ENCODE data around the gene SNX19.

Gene SNX19

GRCh38 chr11:130872513-130872912 lies 43.8 kb downstream of the SNX19 start:
- Histone ChIP-seq H3K4me1 (ENCODE audit: insufficient read depth, insufficient read length) (no peaks in the 10 kb centered on the region), H3K9me3 (ENCODE audit: insufficient read depth, low read length) (no peaks in the 10 kb centered on the region), H3K4me3 (ENCODE audit: insufficient read length, low read depth) (no peak overlapping the region), H3K9ac (ENCODE audit: insufficient read length, low read depth) (no peak overlapping the region), H3K27me3 (ENCODE audit: insufficient read depth, insufficient read length) (no peaks in the 10 kb centered on the region), H3K36me3 (ENCODE audit: insufficient read depth, insufficient read length, low read length) (peaks cover 45% of the 10 kb centered on the region)
- TF ChIP-seq SUZ12 (IDR thresholded peaks at IDR 0.05; ENCODE audit: extremely low read depth, insufficient read depth, insufficient read length) = no peak
- no peak for TF ChIP-seq ZNF274 (IDR thresholded peaks at IDR 0.05; ENCODE audit: low read depth, low read length)
- TF ChIP-seq YY1 (IDR thresholded peaks at IDR 0.05; ENCODE audit: insufficient read depth, insufficient read length) = no peak
- no peak for DNase-seq (ENCODE audit: low read depth, low spot score)

GRCh38 chr11:130872102-130872501 lies 44.2 kb downstream of the SNX19 start:
- Histone ChIP-seq H3K9ac (ENCODE audit: insufficient read length, low read depth) (no peak overlapping the region), H3K4me3 (ENCODE audit: insufficient read length, low read depth) (no peak overlapping the region), H3K27me3 (ENCODE audit: insufficient read depth, insufficient read length) (no peaks in the 10 kb centered on the region), H3K36me3 (ENCODE audit: insufficient read depth, insufficient read length, low read length) (peaks cover 41% of the 10 kb centered on the region), H3K4me1 (ENCODE audit: insufficient read depth, insufficient read length) (no peaks in the 10 kb centered on the region), H3K9me3 (ENCODE audit: insufficient read depth, low read length) (no peaks in the 10 kb centered on the region)
- no peak for DNase-seq (ENCODE audit: low read depth, low spot score)
- TF ChIP-seq YY1 (IDR thresholded peaks at IDR 0.05; ENCODE audit: insufficient read depth, insufficient read length) = no peak
- TF ChIP-seq ZNF274 (IDR thresholded peaks at IDR 0.05; ENCODE audit: low read depth, low read length) = no peak
- TF ChIP-seq SUZ12 (IDR thresholded peaks at IDR 0.05; ENCODE audit: extremely low read depth, insufficient read depth, insufficient read length) = no peak

DNA sequence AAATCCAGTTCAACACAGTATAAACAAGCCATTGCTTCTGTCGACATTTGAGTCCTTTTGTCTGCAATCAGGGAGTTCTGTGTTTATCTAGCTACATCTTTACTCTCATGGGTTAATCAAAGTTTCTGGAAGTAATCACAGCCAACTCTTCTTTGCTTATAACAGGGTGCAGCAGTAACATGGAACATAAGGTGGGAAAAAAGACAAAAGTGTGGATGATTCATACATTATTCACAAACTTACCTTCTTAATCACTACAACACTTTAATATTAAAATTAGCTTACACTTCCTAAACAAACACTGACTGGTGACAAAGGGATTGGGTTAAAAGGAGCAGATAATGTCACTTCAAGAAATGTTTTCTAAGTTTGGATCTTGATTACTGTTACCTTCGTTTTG lies 44.7 kb downstream of the SNX19 start:
- TF ChIP-seq YY1 (IDR thresholded peaks at IDR 0.05; ENCODE audit: insufficient read depth, insufficient read length) = no peak
- TF ChIP-seq ZNF274 (IDR thresholded peaks at IDR 0.05; ENCODE audit: low read depth, low read length) = no peak
- no peak for TF ChIP-seq SUZ12 (IDR thresholded peaks at IDR 0.05; ENCODE audit: extremely low read depth, insufficient read depth, insufficient read length)
- no peaks in the 10 kb centered on the region for H3K9me3 ChIP-seq (ENCODE audit: insufficient read depth, low read length)
- no peak overlapping the region for H3K9ac ChIP-seq (ENCODE audit: insufficient read length, low read depth)
- H3K36me3 ChIP-seq (ENCODE audit: insufficient read depth, insufficient read length, low read length) = peaks cover 36% of the 10 kb centered on the region
- no peaks in the 10 kb centered on the region for H3K4me1 ChIP-seq (ENCODE audit: insufficient read depth, insufficient read length)
- H3K27me3 ChIP-seq (ENCODE audit: insufficient read depth, insufficient read length) = no peaks in the 10 kb centered on the region
- no peak overlapping the region for H3K4me3 ChIP-seq (ENCODE audit: insufficient read length, low read depth)
- DNase-seq (ENCODE audit: low read depth, low spot score) = no peak

GRCh38 chr11:130868721-130869390 lies 47.4 kb downstream of the SNX19 start:
- no peak overlapping the region for H3K4me3 ChIP-seq (ENCODE audit: insufficient read length, low read depth)
- TF ChIP-seq YY1 (IDR thresholded peaks at IDR 0.05; ENCODE audit: insufficient read depth, insufficient read length) (no peak), ZNF274 (IDR thresholded peaks at IDR 0.05; ENCODE audit: low read depth, low read length) (no peak), SUZ12 (IDR thresholded peaks at IDR 0.05; ENCODE audit: extremely low read depth, insufficient read depth, insufficient read length) (no peak)
- H3K9ac ChIP-seq (ENCODE audit: insufficient read length, low read depth) = no peak overlapping the region
- no peaks in the 10 kb centered on the region for H3K27me3 ChIP-seq (ENCODE audit: insufficient read depth, insufficient read length)
- H3K4me1 ChIP-seq (ENCODE audit: insufficient read depth, insufficient read length) = peaks cover 7% of the 10 kb centered on the region
- H3K36me3 ChIP-seq (ENCODE audit: insufficient read depth, insufficient read length, low read length) = peaks cover 16% of the 10 kb centered on the region
- no peak for DNase-seq (ENCODE audit: low read depth, low spot score)
- H3K9me3 ChIP-seq (ENCODE audit: insufficient read depth, low read length) = no peaks in the 10 kb centered on the region

GRCh38 chr11:130868086-130868710 lies 48.1 kb downstream of the SNX19 start:
- Histone ChIP-seq H3K4me1 (ENCODE audit: insufficient read depth, insufficient read length) (peaks cover 7% of the 10 kb centered on the region), H3K9ac (ENCODE audit: insufficient read length, low read depth) (no peak overlapping the region), H3K27me3 (ENCODE audit: insufficient read depth, insufficient read length) (no peaks in the 10 kb centered on the region), H3K4me3 (ENCODE audit: insufficient read length, low read depth) (no peak overlapping the region), H3K36me3 (ENCODE audit: insufficient read depth, insufficient read length, low read length) (peaks cover 15% of the 10 kb centered on the region), H3K9me3 (ENCODE audit: insufficient read depth, low read length) (no peaks in the 10 kb centered on the region)
- DNase-seq (ENCODE audit: low read depth, low spot score) = no peak
- TF ChIP-seq SUZ12 (IDR thresholded peaks at IDR 0.05; ENCODE audit: extremely low read depth, insufficient read depth, insufficient read length) (no peak), YY1 (IDR thresholded peaks at IDR 0.05; ENCODE audit: insufficient read depth, insufficient read length) (no peak), ZNF274 (IDR thresholded peaks at IDR 0.05; ENCODE audit: low read depth, low read length) (no peak)

DNA sequence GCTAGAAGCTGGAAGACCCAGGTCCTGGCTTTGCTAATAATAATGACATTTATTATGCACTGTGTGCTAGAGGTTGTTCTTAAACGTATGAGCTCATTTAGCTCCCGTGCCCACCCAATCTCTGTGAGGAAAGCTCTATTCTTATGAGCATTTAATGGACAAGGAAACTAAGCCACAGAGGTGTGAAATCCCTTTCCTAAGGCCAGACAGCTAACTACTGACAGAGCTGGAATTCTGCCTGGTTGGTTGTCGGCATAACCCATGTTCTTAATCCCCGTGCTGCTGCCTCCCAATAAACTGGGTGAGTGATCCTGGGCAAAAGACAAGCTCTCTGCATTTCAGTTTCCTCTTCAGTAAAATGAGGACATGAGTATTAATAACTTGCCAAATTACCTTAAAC lies 49.4 kb downstream of the SNX19 start:
- no peak overlapping the region for H3K4me3 ChIP-seq (ENCODE audit: insufficient read length, low read depth)
- DNase-seq (ENCODE audit: low read depth, low spot score) = no peak
- peaks cover 7% of the 10 kb centered on the region for H3K4me1 ChIP-seq (ENCODE audit: insufficient read depth, insufficient read length)
- no peak overlapping the region for H3K9ac ChIP-seq (ENCODE audit: insufficient read length, low read depth)
- peaks cover 3% of the 10 kb centered on the region for H3K36me3 ChIP-seq (ENCODE audit: insufficient read depth, insufficient read length, low read length)
- TF ChIP-seq YY1 (IDR thresholded peaks at IDR 0.05; ENCODE audit: insufficient read depth, insufficient read length) = no peak
- no peak for TF ChIP-seq ZNF274 (IDR thresholded peaks at IDR 0.05; ENCODE audit: low read depth, low read length)
- TF ChIP-seq SUZ12 (IDR thresholded peaks at IDR 0.05; ENCODE audit: extremely low read depth, insufficient read depth, insufficient read length) = no peak
- no peaks in the 10 kb centered on the region for H3K9me3 ChIP-seq (ENCODE audit: insufficient read depth, low read length)
- no peaks in the 10 kb centered on the region for H3K27me3 ChIP-seq (ENCODE audit: insufficient read depth, insufficient read length)

GRCh38 chr11:130865774-130866114 lies 50.5 kb downstream of the SNX19 start:
- Histone ChIP-seq H3K9me3 (ENCODE audit: insufficient read depth, low read length) (no peaks in the 10 kb centered on the region), H3K27me3 (ENCODE audit: insufficient read depth, insufficient read length) (no peaks in the 10 kb centered on the region), H3K9ac (ENCODE audit: insufficient read length, low read depth) (no peak overlapping the region), H3K36me3 (ENCODE audit: insufficient read depth, insufficient read length, low read length) (peaks cover 3% of the 10 kb centered on the region), H3K4me3 (ENCODE audit: insufficient read length, low read depth) (no peak overlapping the region), H3K4me1 (ENCODE audit: insufficient read depth, insufficient read length) (peaks cover 7% of the 10 kb centered on the region)
- no peak for DNase-seq (ENCODE audit: low read depth, low spot score)
- no peak for TF ChIP-seq ZNF274 (IDR thresholded peaks at IDR 0.05; ENCODE audit: low read depth, low read length)
- no peak for TF ChIP-seq SUZ12 (IDR thresholded peaks at IDR 0.05; ENCODE audit: extremely low read depth, insufficient read depth, insufficient read length)
- TF ChIP-seq YY1 (IDR thresholded peaks at IDR 0.05; ENCODE audit: insufficient read depth, insufficient read length) = no peak

All from NT2/D1 (cell line).